ENCODE data around the gene LASP1.

LASP1 gene

DNA sequence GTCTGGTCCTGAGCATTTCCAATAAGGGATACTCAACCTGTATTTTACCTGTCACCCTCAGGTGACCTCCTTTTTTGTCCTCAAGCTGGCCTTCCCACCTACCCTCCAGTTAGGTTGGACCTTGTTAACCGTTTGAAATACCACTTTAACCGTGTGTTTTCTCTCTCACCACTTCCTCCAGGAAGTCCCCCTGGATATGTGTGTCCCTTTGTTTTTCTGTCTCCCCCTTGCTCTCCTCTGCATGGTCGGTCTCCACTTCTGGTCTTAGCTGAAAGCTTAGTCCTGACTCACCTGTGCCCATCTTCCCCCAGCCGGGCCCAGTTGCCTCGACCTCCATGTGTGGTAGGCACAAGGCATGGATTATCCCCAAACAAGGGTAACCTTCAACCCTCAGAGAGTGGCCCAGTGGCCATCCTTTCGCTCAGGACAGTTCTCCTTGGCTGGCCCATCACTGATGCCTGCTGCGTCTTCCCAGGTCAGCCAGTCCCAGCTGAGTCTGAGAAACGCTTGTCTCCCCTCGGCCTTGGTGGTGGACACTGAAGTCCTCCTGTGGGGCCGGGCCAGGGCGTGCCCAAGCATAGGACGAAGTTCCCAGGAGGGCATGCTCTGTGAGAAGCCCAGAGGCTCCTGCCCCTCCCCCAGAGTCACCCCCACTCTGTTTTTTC, 20.0 kb downstream of the LASP1 start:
- DNase-seq = no peak

DNA sequence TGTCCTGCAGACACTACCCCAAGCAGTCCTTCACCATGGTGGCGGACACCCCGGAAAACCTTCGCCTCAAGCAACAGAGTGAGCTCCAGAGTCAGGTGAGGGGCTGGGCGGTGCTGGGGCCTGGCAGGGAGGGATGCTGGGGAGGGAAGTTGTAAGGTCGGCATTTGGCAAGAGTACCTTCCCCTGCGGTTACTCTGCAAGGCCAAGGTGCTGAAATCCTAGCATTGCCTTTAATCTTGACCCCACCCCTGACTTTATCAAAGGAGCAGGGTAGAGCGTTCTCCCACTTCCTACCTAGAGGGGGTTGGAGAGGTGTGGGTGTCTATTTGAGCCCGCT, 20.5 kb downstream of the LASP1 start:
- DNase-seq = no peak

DNA sequence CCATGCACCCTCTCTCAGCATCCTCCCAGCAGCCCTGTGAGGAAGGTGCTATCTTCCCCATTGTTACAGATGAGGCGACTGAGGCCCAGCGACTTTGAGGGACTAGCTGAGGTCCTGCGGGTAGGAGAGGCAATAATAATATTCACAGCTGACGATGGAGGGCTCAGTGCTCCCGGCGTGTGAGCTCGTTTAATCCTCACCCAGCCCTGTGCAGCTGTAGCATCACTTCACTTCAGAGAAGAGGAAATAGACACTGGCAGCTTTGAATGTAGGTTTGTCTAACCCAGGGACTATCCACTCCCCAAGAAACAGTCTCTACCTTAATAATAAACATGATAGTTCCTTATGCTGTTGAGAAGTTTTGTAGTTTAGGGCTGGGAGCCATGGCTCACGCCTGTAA, 21.6 kb downstream of the LASP1 start:
- no peak for DNase-seq

DNA sequence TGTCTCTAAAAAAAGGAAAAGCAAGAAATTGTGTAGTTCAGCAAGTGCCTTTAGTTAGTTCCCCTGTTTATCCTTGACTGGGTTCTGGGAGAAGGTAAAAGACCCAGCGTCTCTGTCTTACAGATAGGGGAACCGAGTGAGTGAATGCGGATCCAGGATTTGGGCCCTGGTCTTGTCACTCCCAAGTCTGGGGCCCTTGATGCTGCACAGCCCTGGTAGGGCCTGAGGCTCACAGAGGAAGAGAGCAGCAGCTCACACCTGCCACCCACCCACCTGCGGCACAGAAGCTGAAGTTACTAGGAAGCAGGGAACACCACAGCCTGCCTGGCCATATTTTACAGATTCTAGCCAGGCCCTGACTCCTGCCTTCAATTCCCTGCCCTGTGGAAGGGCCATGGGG, 22.2 kb downstream of the LASP1 start:
- no peak for DNase-seq

DNA sequence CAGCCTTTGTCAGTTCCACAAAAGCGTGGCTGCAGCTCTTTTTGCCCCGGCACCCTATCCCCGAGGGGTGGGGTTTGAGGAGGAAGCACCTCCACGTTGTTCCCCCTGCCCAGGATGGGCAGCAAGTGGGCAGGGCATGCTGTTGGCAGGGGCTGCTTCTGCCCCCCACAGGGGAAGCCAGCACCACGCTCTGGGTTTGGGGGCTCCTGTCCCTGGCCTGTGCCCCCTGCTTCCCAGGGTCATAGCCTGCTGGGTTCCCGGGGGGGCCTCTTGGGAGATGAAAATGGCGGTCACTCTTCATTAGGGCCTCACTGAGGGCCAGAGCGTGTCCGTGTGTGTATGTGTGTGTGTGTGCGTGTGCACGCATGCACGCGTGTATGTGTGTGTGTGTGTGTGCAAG, 22.8 kb downstream of the LASP1 start:
- no peak for DNase-seq

DNA sequence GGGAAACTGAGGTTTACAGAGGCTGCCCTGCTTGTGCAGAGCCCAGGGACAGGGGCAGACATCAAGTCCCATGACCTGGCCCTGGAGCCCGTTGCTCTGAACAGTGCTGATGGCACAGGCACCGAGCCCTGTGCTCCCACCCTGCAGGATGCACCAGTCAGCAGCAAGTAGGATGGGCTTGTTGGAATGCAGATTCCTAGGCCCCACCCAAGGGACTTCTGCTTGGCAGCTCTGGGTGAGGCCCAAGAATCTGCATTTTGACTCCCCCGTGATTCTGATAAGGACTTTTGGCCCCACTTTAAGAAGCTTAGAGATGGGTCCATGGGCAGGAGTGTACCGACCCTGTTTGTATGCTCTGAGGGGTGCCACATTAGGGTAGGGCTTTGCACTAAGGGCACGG, 23.3 kb downstream of the LASP1 start:
- no peak for DNase-seq

DNA sequence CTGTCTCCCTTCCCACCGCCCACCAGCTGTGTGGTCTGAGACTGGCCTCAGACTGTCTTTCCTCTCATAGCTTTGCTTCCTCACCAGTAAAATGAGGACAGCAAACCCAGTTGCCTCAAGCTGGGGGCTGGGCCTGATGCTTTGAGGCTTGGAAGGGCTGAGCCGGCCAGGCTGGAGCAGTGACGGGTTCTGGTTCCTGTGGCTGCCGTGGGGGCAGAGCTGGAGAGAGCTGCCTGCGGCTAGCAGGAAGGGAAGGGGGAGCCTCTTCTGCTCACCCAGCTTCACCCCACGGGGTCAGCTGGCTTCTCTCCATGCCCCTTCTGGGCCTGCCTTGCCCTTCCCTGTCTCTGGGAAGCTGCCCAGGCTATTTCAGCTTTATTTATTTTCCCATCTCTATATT, 23.7 kb downstream of the LASP1 start:
- peak; percentile 38 for DNase-seq

DNA sequence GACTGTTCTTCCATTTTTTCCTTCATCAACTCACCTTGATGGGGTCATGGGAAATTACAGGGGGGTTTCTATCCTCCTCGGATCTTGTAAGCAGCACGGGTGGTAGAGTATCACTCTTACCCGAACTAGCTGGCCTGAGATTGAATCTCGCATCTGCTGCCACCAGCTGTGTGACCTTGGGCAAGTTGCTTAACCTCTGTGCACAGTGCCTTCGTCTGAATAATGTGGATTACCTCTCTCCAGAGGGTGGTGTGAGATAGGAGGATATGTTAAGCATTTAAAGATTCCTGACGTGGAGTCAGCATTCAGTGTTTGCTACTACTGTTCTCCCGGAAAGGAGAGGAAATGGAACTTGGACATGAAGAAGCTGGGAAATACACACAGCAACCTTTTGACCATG, 24.4 kb downstream of the LASP1 start:
- no peak for DNase-seq

DNA sequence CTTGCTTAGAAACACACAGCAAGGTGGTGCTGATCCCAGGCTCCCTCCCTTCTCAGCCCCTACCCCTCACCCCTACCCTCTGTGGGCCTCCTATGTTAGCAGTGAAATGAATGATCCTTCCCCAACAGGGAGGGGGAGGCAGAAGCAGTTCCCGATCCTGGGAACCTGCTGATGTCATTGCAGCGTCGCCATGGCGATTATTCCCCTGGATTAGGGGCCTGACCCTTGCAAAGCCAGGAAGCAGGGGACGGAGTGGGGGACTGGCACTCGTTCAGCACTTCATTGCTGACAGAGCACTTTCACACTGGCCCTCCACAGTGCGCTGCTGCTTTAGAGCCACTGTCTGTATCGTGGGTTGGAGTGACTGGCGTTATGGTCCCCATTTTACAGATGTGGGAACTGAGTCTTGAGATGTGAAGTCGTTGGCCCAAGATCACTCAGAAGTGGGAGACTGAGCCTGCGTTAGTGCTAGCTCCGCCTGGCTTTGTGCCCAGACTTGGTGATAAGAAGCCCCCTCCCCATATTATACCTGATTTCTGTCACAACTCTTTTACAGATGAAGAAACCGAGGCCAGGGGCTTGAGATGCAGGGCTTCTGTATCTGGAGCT, 26.6 kb downstream of the LASP1 start:
- DNase-seq = no peak

DNA sequence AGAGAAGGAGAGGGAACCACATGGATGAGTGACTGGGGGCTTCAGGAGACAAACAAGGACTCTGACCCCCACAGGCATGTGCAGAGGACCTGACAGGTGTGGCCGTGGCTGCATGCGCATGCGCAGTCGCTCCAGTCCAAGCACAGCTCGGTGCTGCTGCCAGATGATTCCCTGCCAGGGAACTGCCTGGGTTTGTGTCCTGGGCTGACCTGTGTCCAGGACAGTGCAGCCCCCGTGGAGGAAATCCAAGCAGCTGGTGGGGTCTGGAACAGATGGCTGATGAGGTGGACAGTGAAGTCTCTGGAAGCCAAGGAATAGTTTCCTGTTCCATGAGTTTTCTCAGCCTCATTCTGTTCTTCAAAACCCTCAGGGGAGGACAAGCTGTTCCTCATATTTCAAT, 27.3 kb downstream of the LASP1 start:
- DNase-seq = no peak

DNA sequence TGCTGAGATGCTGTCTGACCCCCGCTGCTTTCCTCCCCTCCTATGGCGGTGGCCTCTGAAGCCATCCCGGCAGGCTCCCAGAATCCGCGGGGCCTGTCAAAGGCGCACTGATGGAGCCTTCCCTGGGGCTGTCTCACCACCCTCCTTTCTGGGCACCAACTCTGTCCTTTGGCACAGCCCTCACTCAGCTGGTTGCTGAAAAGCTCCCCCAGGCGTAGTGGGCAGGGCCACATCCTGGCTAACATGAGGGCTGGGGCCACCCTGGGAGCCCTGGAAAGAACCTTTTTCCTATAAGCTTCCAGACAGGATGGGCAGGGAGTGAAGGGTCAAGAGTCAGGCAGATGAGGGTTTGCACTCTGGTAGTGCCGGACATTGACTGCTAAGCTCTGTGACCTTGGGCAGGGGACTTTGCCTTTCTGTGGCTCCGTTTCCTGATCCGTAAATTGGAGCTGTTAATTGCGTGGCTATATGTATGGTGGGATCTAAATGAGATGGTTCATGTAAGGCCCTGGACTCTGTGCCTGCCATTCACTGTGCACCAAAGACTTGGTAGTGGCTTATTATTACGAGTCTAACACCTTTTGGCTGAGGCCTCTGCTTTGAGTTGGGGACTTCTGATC, 27.9 kb downstream of the LASP1 start:
- DNase-seq = no peak

DNA sequence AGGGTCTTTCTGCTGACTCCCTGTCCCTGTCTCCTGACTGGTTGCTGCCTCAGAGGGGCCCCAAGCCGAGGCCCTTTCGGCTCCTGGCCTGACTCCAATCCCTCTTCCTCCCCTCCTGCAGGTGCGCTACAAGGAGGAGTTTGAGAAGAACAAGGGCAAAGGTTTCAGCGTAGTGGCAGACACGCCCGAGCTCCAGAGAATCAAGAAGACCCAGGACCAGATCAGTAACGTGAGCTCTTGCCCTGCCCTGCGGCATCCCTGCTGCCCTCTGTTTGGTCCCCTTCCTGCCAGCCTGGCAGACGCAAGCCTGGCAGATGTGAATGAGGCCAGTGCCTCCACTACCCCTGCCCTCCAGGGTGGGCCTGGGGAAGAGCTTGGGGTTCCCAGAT, 28.4 kb downstream of the LASP1 start:
- no peak for DNase-seq

DNA sequence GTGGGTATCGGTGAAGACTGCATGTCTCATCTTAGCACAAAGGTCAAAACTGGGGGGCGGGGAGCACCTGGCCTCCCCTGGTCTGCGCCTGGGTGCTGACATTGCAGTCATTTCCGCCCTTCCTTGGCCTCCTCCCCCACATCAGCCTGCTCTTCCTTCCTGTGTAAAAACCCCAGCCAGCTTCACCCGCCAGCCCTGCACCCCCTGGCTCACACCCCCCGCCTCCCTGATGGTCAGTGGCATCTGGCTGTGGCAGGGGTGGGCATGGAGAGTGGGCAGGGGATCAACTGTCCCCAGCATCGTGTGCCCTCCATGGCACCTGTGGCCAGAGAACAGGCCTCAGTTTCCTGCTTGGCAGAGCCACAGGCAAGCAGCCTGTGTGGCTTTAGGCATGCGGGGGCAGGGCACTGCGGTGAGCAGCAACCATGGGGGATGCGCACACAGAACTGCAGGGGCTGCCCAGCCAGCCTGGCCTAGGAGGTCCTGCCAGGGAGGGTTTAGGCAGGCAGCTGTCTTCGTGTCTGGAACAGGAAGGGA, 29.0 kb downstream of the LASP1 start:
- DNase-seq = peak; percentile 58

DNA sequence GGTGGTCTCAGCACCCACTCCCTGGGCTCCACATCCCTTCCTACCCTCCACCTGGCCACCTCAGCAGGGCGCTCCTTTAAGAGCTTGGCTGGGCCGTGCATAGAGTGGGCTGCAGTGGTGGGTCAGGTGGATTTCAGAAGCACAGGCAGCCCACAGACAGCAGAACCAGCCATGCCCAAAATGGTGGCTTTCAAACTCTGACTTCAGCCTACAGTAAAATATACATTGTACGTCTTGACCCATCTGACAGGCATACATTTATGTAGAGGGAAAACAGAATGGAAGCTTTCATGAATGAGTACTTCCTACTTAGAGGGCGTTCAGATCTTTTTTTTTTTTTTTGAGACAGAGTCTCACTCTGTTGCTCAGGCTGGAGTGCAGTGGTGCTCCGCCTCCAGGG, 29.6 kb downstream of the LASP1 start:
- DNase-seq = no peak

DNA sequence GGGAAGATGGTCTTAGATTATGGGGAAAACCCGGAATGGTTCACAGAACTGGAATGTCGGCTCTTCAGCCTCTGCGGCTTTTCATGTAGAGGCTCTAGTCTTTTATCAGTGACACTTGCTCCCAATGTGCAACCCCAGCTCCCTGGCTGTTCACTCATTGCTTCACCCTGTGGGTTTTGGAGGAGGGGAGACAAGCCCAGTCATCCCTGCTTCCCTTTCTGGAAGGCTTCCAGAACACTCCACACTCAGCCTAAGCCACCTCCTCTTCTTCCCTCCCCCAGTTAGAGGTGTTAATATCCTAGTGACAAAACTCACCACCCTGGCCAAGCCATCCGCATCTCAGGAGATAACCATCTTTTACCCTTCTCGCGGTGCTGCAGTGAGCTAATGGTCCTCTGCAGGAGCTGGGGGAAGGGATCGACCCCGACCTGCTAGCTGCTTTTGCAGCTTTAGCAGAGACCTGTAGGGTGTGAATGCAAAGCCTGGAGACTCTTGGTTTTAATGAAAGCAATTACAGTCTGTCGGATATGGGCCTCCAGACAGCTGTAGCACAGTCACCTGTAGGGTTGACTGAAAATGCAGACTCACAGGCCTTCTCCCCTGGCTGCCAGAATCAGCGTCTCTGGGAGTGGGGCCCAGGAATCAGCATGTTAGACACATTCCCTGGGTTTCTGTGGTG, 31.3 kb downstream of the LASP1 start:
- no peak for DNase-seq

DNA sequence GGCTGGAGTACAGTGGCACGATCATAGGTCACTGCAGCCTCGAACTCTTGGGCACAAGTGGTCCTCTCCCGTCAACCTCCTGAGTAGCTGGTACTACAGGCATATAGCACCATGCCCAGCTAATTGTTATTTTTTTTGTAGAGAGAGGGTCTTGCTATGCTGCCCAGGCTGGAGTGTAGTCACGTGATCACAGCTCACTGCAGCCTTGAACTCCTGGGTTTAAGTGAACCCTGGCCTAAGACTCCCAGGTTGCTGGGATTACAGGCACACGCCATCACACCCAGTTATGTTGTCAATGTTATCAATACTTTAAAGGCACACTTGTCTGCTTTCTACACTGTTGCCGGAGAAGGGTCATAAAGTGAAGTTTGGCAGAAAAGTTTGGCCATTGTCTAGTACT, 33.5 kb downstream of the LASP1 start:
- DNase-seq = no peak

DNA sequence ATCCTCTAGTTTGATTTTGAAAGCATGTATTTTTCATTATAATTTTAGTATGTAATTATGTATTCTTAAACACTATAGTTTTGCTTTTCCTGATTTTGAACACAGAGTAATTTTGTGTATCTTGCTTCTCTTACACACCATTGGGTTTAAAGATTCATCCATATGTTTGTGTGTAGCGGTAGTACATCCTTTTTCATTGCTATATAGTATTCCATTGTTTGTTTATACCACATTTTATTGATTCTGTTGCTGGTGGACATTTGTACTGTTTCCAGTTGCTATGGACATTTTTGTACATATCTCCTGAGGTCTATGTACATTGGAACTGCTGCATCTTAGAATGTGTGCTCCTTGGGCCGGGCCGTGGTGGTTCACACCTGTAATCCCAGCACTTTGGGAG, 35.0 kb downstream of the LASP1 start:
- DNase-seq = no peak

DNA sequence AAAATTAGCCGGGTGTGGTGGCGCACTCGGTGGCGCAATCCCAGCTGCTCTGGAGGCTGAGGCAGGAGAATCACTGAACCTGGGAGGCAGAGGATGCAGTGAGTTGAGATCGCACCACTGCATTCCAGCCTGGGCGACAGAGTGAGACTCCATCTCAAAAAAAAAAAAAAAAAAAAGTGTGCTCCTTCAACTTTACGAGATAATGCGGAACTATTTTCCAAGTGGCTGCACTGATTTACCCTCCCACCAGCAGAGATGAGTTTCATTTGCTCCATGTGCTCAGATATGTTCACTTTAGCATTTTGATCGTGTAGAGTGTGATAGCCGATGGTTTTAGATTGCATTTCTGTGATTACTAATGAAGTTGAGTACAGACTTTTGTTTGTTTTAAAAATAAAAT, 35.5 kb downstream of the LASP1 start:
- no peak for DNase-seq

DNA sequence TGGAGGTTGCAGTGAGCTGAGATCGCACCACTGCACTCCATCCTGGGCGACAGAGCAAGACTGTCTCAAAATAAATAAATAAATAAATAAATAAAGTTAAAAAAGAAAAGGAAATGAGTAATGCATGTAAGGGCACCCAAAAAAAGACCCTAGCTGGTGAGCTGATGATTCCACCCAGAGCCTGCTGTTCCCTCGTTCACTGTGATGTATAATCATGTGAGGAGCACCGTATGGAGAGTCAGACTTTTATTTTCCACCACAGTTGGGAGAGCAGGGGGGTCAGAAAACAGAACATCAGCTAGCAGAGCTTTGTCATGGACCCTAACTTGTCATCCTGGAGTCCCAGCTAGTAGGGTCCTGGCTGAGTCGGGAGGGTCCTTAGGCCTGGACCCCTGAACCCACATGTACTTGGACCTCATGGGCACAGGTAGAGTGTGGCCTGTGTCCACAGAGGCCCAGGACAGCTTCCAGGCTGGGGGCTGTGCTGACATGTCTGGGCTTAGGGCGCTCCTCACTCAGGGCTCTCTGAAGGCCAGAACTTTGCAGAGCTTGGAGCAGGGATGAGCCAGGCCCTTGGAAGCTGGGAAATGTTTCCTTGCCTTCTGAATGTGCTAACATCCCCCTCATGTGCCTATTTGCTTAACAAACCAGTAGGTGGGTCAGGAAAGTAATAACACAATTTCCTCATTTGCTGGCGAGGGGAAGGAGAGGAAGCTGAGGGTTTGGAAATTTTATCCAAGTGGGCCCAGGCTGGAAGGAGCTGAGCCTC, 36.8 kb downstream of the LASP1 start:
- DNase-seq = no peak

DNA sequence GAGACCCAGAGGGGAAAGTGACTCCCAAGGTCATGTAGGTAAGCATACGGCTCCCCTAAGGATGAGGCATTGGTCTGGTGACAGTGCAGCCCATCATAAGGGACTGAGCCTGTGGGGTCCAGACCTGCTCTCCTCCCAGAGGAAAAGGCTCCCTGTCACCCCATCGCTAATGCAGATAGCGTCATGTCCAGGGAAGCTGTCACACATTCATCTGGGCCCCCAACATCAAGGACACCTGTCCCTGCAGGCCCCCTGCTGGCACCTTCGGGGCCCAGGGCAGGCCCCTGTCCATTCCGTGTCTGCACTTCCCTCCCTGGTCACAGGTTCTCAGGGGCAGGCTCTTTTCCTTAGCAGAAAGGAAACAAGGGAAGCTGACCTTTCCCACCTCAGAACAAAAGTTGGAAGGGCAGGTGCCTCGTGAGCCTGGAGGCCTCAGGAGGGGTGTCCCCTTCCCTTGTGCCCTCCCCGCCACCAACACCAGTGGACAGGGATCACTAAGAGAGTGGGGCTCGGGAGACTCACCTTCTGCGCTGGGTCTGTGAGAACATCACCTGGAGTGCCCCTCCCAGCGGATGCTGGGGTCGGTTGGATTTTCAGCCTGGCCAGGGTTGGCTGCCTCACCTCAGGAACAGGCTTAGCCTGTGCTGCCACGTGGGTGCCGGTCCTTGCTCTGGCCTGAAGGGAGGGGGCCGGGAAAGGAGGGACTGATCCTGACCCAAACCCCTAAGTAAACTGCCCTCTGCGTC, 38.2 kb downstream of the LASP1 start:
- no peak for DNase-seq

DNA sequence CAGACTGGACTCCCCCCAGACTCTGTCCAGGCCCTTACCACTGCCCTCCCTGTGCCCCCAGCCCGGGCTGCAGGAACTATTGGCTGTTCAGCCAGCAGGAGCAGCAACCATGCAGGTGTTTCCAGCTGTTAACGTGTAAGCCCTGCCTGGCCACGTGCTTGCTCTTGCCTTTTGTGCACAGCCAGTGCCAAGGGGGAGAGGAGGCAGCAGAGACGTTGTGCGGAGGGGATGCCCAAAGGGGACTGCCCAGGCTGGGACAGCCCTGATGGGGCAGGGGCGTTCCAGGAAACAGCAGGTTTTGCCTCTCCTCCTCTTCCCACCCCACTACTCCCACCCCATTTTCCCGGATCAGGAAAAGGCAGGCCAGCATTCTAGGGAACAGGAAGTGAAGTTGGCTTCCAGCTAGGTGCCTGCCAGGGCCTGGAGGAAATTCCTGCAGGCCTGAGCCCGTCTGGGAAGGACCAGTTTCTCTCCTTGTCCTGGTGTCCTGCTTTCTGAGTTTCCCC, 38.9 kb downstream of the LASP1 start:
- DNase-seq = no peak

DNA sequence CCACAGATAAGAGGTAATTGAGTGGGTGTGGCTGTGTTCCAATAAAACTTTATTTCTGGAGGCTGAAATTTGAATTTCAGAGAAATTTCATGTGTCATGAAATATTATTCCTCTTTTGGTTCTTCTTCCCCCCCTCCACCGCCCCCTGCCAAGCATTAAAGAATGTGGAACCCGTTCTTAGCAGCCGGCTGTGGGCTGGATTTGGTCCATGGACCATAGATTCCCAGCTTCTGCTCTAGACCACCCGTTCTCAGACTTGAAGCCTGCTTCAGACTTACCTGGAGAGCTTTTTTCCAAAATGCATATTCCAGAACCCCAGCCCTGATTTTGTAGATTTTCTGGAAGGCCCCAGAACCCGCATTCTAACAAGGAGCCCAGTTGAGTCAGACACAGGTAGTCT, 40.5 kb downstream of the LASP1 start:
- DNase-seq = no peak
